MM.1S (cell line): ENCODE measurements around the gene PADI4.

Experiments
- EZH2 ChIP-seq: fragments of 300-600 bp; sonication (generic); optimal IDR thresholded peaks from 2 replicates; pipeline ENCODE3; 2017; ENCODE audit warnings: low read depth, mild to moderate bottlenecking, antibody characterized with exemption, low read length, mixed read lengths
- TF ChIP-seq, protein P1 (sequence below): fragments of 300-600 bp; sonication (generic); IDR thresholded peaks from 2 replicates; pipeline ENCODE4 v1.5.1; 2016; ENCODE audit warnings: antibody characterized with exemption, low read length, mixed read lengths

- TF ChIP-seq, protein P1, sequence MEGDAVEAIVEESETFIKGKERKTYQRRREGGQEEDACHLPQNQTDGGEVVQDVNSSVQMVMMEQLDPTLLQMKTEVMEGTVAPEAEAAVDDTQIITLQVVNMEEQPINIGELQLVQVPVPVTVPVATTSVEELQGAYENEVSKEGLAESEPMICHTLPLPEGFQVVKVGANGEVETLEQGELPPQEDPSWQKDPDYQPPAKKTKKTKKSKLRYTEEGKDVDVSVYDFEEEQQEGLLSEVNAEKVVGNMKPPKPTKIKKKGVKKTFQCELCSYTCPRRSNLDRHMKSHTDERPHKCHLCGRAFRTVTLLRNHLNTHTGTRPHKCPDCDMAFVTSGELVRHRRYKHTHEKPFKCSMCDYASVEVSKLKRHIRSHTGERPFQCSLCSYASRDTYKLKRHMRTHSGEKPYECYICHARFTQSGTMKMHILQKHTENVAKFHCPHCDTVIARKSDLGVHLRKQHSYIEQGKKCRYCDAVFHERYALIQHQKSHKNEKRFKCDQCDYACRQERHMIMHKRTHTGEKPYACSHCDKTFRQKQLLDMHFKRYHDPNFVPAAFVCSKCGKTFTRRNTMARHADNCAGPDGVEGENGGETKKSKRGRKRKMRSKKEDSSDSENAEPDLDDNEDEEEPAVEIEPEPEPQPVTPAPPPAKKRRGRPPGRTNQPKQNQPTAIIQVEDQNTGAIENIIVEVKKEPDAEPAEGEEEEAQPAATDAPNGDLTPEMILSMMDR = no peak
- TF ChIP-seq EZH2 = no peak
These were observed 48.6 kb upstream of the PADI4 start for GRCh38 chr1:17259233-17259873.
